GM19438 (cell line): ENCODE measurements around the gene LIMS1.
A peak's percentile ranks its signal among the peaks of the same experiment; 100 is the strongest.
"Not testable (repeated sequence)": the region's sequence is repeated elsewhere in the genome, so short reads cannot be mapped to it uniquely, and the experiment has no call there.

Experiments used
- ATAC-seq: cut with Tn5 transposase; IDR thresholded peaks from one replicate; pipeline ENCODE4 v1.9.1; 2021; ENCODE audit warnings: low read depth; ENCODE audit not compliant: unreplicated experiment

The LIMS1 gene

GRCh38 chr2:108548208-108549003 is 14.1 kb downstream of the LIMS1 start:
- ATAC-seq, result no peak

GRCh38 chr2:108552566-108552965 is 18.3 kb downstream of the LIMS1 start:
- ATAC-seq, result no peak

GRCh38 chr2:108553209-108553919 is 19.1 kb downstream of the LIMS1 start:
- no peak for ATAC-seq

- ATAC-seq, result no peak
Measured at GRCh38 chr2:108554528-108554927, 20.3 kb downstream of the LIMS1 start.

GRCh38 chr2:108555572-108555971 is 21.3 kb downstream of the LIMS1 start:
- ATAC-seq, result no peak

- ATAC-seq, result not testable (repeated sequence)
Measured at GRCh38 chr2:108556581-108556980, 22.3 kb downstream of the LIMS1 start.

- no peak for ATAC-seq
Measured at GRCh38 chr2:108560241-108560811, 26.1 kb downstream of the LIMS1 start.

- no peak for ATAC-seq
Measured at GRCh38 chr2:108560895-108561530, 26.7 kb downstream of the LIMS1 start.

- ATAC-seq, result no peak
Measured at GRCh38 chr2:108562274-108562673, 28.0 kb downstream of the LIMS1 start.

GRCh38 chr2:108564510-108564909 is 30.2 kb downstream of the LIMS1 start:
- no peak for ATAC-seq

GRCh38 chr2:108565778-108566375 is 31.6 kb downstream of the LIMS1 start:
- peak; percentile 67 for ATAC-seq

- ATAC-seq, result no peak
Measured at GRCh38 chr2:108570416-108570815, 36.1 kb downstream of the LIMS1 start.

GRCh38 chr2:108571286-108571685 is 37.0 kb downstream of the LIMS1 start:
- no peak for ATAC-seq

GRCh38 chr2:108573061-108573460 is 38.8 kb downstream of the LIMS1 start:
- no peak for ATAC-seq

- ATAC-seq, result no peak
Measured at GRCh38 chr2:108574332-108574731, 40.1 kb downstream of the LIMS1 start.

GRCh38 chr2:108575132-108575966 is 41.1 kb downstream of the LIMS1 start:
- ATAC-seq, result peak; percentile 94

GRCh38 chr2:108577099-108577498 is 42.8 kb downstream of the LIMS1 start:
- ATAC-seq, result no peak

GRCh38 chr2:108579623-108580022 is 45.4 kb downstream of the LIMS1 start:
- no peak for ATAC-seq

- ATAC-seq, result no peak
Measured at GRCh38 chr2:108580050-108580449, 45.8 kb downstream of the LIMS1 start.
